T-cell (primary cell): Measurements from ENCODE around the gene VPS37D. TPM values are rescaled to one million over a fixed set of nuclear protein-coding genes. Genes with fewer than 3 reads are reported as not detected.

Experiments
- ATAC-seq, 4 experiments: fragments of 200-7000 bp in 3 of 4; fragments of 150-1000 bp in 1 of 4; cut with Tn5 transposase; replicated peaks in 1 of 4; 1 replicate in 3 of 4; 2 replicates in 1 of 4; pipeline ENCODE4 v1.10.0; 2021; ENCODE audit warnings: moderate library complexity in 3 of 4, mild to moderate bottlenecking in 2 of 4, moderate number of reproducible peaks in 1 of 4
- CTCF ChIA-PET, 2 donors: fragments of 300-600 bp; sonication (Branson Sonifier 250); formaldehyde crosslinking; loops; one replicate each; lab custom pipeline; 2022; ENCODE audit warnings: antibody characterized with exemption in 2 of 2; lab: Charles Lee
- POLR2A ChIA-PET, 2 donors: fragments of 300-600 bp; sonication (Branson Sonifier 250); formaldehyde crosslinking; loops; one replicate each; lab custom pipeline; 2022; ENCODE audit warnings: antibody characterized with exemption in 2 of 2; lab: Charles Lee
- DNase-seq, 35 experiments: peaks; one replicate each; pipeline versions ENCODE4 v3.0.0 to v3.0.0-alpha.2; 2013 to 2023
- H3K27ac ChIP-seq: one replicate; pipeline ENCODE4 v1.5.1; 2013; ENCODE audit warnings: low read length
- H3K27me3 ChIP-seq, 2 experiments: replicated peaks in 1 of 2; 1 replicate in 1 of 2; 2 replicates in 1 of 2; pipeline versions ENCODE4 v1.6.1 to v1.7.0; 2013; ENCODE audit warnings: low read length in 1 of 2, mixed read lengths in 1 of 2; ENCODE audit not compliant: control insufficient read depth in 2 of 2, insufficient read depth in 2 of 2; ENCODE audit errors: extremely low read depth in 1 of 2
- H3K36me3 ChIP-seq, 2 donors: 1 replicate in 1 of 2; 2 replicates in 1 of 2; pipeline versions ENCODE4 v1.6.1 to v1.7.0; 2013; ENCODE audit warnings: low read length in 1 of 2; ENCODE audit not compliant: control insufficient read depth in 2 of 2, insufficient read depth in 1 of 2; ENCODE audit errors: extremely low read depth in 1 of 2
- H3K4me1 ChIP-seq, 2 experiments: 1 replicate in 1 of 2; 2 replicates in 1 of 2; pipeline versions ENCODE4 v1.6.1 to v1.7.0; 2013; ENCODE audit warnings: low read length in 2 of 2, mixed read lengths in 1 of 2; ENCODE audit not compliant: insufficient read depth in 2 of 2, control insufficient read depth in 1 of 2; ENCODE audit errors: extremely low read depth in 1 of 2
- H3K4me3 ChIP-seq, 2 donors: 1 replicate in 1 of 2; 2 replicates in 1 of 2; pipeline versions ENCODE4 v1.5.1 to v1.7.0; 2013; ENCODE audit warnings: mild to moderate bottlenecking in 2 of 2, low read length in 1 of 2, moderate library complexity in 1 of 2; ENCODE audit not compliant: control insufficient read depth in 1 of 2; ENCODE audit errors: extremely low read depth in 1 of 2
- H3K9me3 ChIP-seq: 2 replicates; pipeline ENCODE4 v1.7.0; 2013
- H3K27ac Mint-ChIP-seq, 2 donors: one replicate each; pipeline ENCODE4 v1.8.0; 2020 to 2021; ENCODE audit warnings: mild to moderate bottlenecking in 2 of 2, mixed read lengths in 2 of 2
- H3K27me3 Mint-ChIP-seq, 2 donors: one replicate each; pipeline ENCODE4 v1.8.0; 2021 to 2022; ENCODE audit warnings: mixed read lengths in 2 of 2
- H3K36me3 Mint-ChIP-seq: one replicate; pipeline ENCODE4 v1.8.0; 2021; ENCODE audit warnings: mixed read lengths
- H3K4me1 Mint-ChIP-seq, 3 donors: one replicate each; pipeline ENCODE4 v1.8.0; 2020 to 2022; ENCODE audit warnings: mixed read lengths in 3 of 3, mild to moderate bottlenecking in 1 of 3
- H3K4me3 Mint-ChIP-seq, 3 donors: one replicate each; pipeline ENCODE4 v1.8.0; 2020 to 2022; ENCODE audit warnings: mild to moderate bottlenecking in 3 of 3, mixed read lengths in 3 of 3, moderate library complexity in 3 of 3
- H3K9me3 Mint-ChIP-seq, 3 donors: one replicate each; pipeline ENCODE4 v1.8.0; 2020 to 2022; ENCODE audit warnings: mixed read lengths in 3 of 3
- WGBS: methylation state at CpG from one replicate; pipeline ENCODE4 v1.1.5; 2013; ENCODE audit warnings: missing lambda C conversion rate; ENCODE audit not compliant: insufficient coverage; 5-methylcytosine and 5-hydroxymethylcytosine counted together
- total RNA-seq, 35 experiments: library from RNA in 6 of 35; stranded (reverse) in 6 of 35; fragments of 120-200 nt in 1 of 35; gene quantifications; one replicate each; pipeline versions ENCODE4 v1.2.1 to v1.2.4 and lab custom pipeline; 2013 to 2026

Gene VPS37D
- total RNA-seq, 5 donors from 2014 or later (not counting 1 experiment from before 2014, with no cell fraction given): 0.36 to 1.1 (median 0.57) TPM

GRCh38 chr7:73685311-73685710, 17.7 kb downstream of the VPS37D start:
- Mint-ChIP-seq H3K27ac (no peak overlapping the region), H3K36me3 (peaks cover 28% of the 10 kb centered on the region), H3K27me3 (no peaks in the 10 kb centered on the region), H3K4me3 (peak overlapping the region; percentile 68 to 99 (median 94)), H3K4me1 (peaks cover 34 to 52% (median 45%) of the 10 kb centered on the region in 3 donors), H3K9me3 (no peaks in the 10 kb centered on the region)
- no peak overlapping the region for H3K4me3 ChIP-seq
- DNase-seq (no peak), ATAC-seq (no peak)
- H3K4me1 ChIP-seq: peaks cover 13 to 39% of the 10 kb centered on the region in 2 experiments
- WGBS: 96% methylated on average over 9 of the region's 18 CpGs
- peaks cover 16 to 43% of the 10 kb centered on the region in 2 donors for H3K36me3 ChIP-seq
- no peaks in the 10 kb centered on the region for H3K27me3 ChIP-seq
- no peak overlapping the region for H3K27ac ChIP-seq
- ChIA-PET POLR2A (interaction anchor here (0.6 to 0.7 kb wide), 2 partner anchors 41 to 1034 kb away, joined by 3 read pairs; no protein-coding TSS in a partner anchor), CTCF (no interaction called here)
- H3K9me3 ChIP-seq: no peaks in the 10 kb centered on the region

DNA sequence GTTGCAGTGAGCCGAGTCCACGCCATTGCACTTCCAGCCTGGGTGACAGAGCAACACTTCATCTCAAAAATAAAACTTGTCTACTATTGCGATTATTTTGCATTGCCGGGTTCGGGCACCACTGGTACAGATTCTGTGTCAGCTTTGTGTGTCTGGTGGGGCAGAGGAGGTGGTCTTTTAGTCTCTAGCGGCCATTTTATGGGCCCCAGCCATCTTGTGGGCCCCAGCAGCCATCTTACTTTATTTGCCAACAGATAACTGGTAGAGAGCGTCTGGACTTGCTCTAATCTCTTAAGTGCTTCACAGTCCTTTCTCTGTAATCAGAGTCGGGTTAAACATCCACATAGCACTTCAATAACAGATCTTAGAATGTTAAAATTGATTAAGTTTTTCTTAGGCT, 20.7 kb downstream of the VPS37D start:
- no peak overlapping the region for H3K4me3 Mint-ChIP-seq
- no peak for ATAC-seq
- no peak overlapping the region for H3K4me3 ChIP-seq

DNA sequence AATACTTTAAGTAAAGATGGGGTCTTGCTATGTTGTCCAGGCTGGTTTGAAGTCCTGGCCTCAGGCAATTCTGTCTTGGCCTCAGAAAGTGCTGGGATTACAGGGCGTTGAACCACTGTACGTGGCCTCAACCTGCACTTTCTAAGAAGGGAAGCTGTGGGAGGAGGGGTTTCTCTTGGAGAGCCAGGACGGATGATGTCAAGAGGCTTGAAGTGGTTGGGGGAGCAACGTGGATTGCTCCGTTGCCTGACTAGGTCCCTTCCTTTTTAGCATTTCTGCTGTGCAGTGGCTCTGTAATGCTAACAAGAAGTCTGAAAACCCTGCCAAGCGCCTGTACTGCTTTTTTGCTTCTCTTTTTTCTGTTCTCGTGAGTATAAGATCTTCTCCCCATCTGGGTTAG, 23.0 kb downstream of the VPS37D start:
- Mint-ChIP-seq H3K36me3 (peaks cover 48% of the 10 kb centered on the region), H3K4me1 (peaks cover 6 to 17% (median 12%) of the 10 kb centered on the region in 3 donors), H3K27ac (no peak overlapping the region), H3K4me3 (no peak overlapping the region), H3K9me3 (no peaks in the 10 kb centered on the region), H3K27me3 (no peaks in the 10 kb centered on the region)
- Histone ChIP-seq H3K4me3 (no peak overlapping the region), H3K4me1 (no peaks in the 10 kb centered on the region), H3K9me3 (no peaks in the 10 kb centered on the region), H3K36me3 (peaks cover 35 to 80% of the 10 kb centered on the region in 2 donors), H3K27ac (no peak overlapping the region), H3K27me3 (no peaks in the 10 kb centered on the region)
- WGBS: 86% methylated on average over 6 of the region's 7 CpGs
- ChIA-PET CTCF (no interaction called here), POLR2A (interaction anchor here in 1 of 2 donors (0.7 kb wide), 1 partner anchor 15 kb away, joined by 3 read pairs; no protein-coding TSS in a partner anchor)
- no peak for ATAC-seq
- DNase-seq: no peak

More for the DNA sequence above, 20.7 kb downstream of the VPS37D start:
- DNase-seq: no peak
- no peaks in the 10 kb centered on the region for H3K9me3 ChIP-seq
- no peak overlapping the region for H3K27ac Mint-ChIP-seq
- H3K36me3 ChIP-seq: peaks cover 23 to 59% of the 10 kb centered on the region in 2 donors
- ChIA-PET POLR2A (no interaction called here), CTCF (no interaction called here)
- no peak overlapping the region for H3K27ac ChIP-seq
- no peaks in the 10 kb centered on the region for H3K27me3 Mint-ChIP-seq
- peaks cover 14 to 27% (median 25%) of the 10 kb centered on the region in 3 donors for H3K4me1 Mint-ChIP-seq
- no peaks in the 10 kb centered on the region for H3K9me3 Mint-ChIP-seq
- H3K27me3 ChIP-seq: no peaks in the 10 kb centered on the region
- peaks cover 3 to 18% of the 10 kb centered on the region in 2 experiments for H3K4me1 ChIP-seq
- peaks cover 37% of the 10 kb centered on the region for H3K36me3 Mint-ChIP-seq
- WGBS: 100% methylated on average over 2 of the region's 8 CpGs

DNA sequence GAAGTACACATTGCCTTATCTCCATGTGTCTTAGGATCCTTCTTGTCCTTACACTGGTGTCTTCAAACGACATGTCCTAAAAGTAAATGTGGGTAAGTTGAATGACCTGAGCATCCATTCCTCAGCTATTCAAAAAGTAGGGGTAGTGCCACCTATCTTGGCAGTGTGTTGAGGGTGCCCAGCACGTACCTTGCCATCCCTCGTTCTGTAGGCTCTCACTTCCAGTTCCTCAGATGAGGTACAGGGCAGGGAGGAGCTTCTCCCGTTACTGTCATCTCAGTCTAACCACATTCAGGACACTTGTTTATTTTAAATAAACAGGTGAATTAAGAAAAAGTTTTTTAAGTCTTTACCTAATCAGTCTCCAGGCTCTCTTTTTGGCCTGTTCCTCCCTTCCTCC, 28.7 kb downstream of the VPS37D start:
- H3K36me3 Mint-ChIP-seq: peaks cover 53% of the 10 kb centered on the region
- ChIA-PET CTCF (interaction anchor here in 1 of 2 donors (0.6 to 0.7 kb wide), 2 partner anchors 16 to 33 kb away, joined by 4 to 6 read pairs; no protein-coding TSS in a partner anchor), POLR2A (interaction anchor here in 1 of 2 donors (0.5 to 0.7 kb wide), 2 partner anchors 9 to 16 kb away, joined by 3 read pairs; no protein-coding TSS in a partner anchor)

DNA sequence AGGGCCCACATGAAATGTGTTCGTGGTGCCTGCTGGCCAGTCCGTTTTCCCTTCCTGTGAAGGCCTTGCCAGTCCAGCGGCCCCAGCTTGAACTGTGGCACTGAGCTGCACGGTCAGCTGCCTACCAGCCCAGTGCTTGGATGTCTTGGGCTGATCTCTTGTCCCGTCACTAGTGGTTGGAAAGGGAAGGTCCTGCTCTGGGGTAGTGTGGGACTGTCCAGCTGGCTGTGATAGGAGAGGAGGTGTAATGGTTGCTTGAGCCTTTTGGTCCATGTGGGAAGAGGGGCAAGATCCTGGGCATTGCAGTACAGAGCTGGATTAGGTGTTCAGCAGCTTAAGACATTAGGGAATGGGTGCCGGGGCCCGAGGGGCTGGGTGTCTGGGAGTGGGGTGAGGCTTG, 30.8 kb downstream of the VPS37D start:
- CTCF ChIA-PET: interaction anchor here in 1 of 2 donors (0.6 kb wide), 3 partner anchors 49 to 225 kb away, joined by 3 to 4 read pairs (median 3); no protein-coding TSS in a partner anchor
- Histone ChIP-seq H3K27me3 (no peaks in the 10 kb centered on the region), H3K27ac (no peak overlapping the region), H3K4me3 (no peak overlapping the region), H3K4me1 (peaks cover 0 to 2% of the 10 kb centered on the region in 2 experiments), H3K36me3 (peaks cover 20 to 58% of the 10 kb centered on the region in 2 donors), H3K9me3 (no peaks in the 10 kb centered on the region)
- Mint-ChIP-seq H3K27me3 (no peaks in the 10 kb centered on the region), H3K4me1 (peaks cover 0 to 4% (median under 1%) of the 10 kb centered on the region in 3 donors), H3K36me3 (peaks cover 50% of the 10 kb centered on the region), H3K9me3 (no peaks in the 10 kb centered on the region), H3K4me3 (no peak overlapping the region), H3K27ac (no peak overlapping the region)
- DNase-seq: no peak
- 95% methylated on average over 7 of the region's 7 CpGs for WGBS
- no peak for ATAC-seq
- POLR2A ChIA-PET: interaction anchor here (0.5 to 1.2 kb wide), 7 partner anchors 12 to 113 kb away, joined by 3 to 7 read pairs (median 3); partner anchors contain the start of genes ABHD11 (in 1 of the 2) and MLXIPL (in 1 of the 2)

More for the DNA sequence above, 28.7 kb downstream of the VPS37D start:
- H3K9me3 Mint-ChIP-seq: no peaks in the 10 kb centered on the region
- H3K4me1 Mint-ChIP-seq: no peaks in the 10 kb centered on the region
- H3K27ac ChIP-seq: no peak overlapping the region
- H3K27ac Mint-ChIP-seq: no peak overlapping the region
- ATAC-seq (no peak), DNase-seq (no peak)
- WGBS: no CpG with 5 or more reads among the region's 4 CpGs
- no peak overlapping the region for H3K4me3 Mint-ChIP-seq
- H3K36me3 ChIP-seq: peaks cover 28 to 74% of the 10 kb centered on the region in 2 donors
- H3K4me3 ChIP-seq: no peak overlapping the region
- H3K27me3 Mint-ChIP-seq: no peaks in the 10 kb centered on the region
- no peaks in the 10 kb centered on the region for H3K4me1 ChIP-seq
- H3K9me3 ChIP-seq: no peaks in the 10 kb centered on the region
- H3K27me3 ChIP-seq: no peaks in the 10 kb centered on the region

GRCh38 chr7:73699370-73700068, 31.9 kb downstream of the VPS37D start:
- ChIA-PET CTCF (no interaction called here), POLR2A (no interaction called here)
- Histone ChIP-seq H3K27ac (no peak overlapping the region), H3K27me3 (no peaks in the 10 kb centered on the region), H3K9me3 (no peaks in the 10 kb centered on the region), H3K36me3 (peaks cover 17 to 46% of the 10 kb centered on the region in 2 donors), H3K4me3 (no peak overlapping the region), H3K4me1 (peaks cover 0 to 10% of the 10 kb centered on the region in 2 experiments)
- no peak overlapping the region for H3K27ac Mint-ChIP-seq
- H3K4me3 Mint-ChIP-seq: no peak overlapping the region
- H3K9me3 Mint-ChIP-seq: no peaks in the 10 kb centered on the region
- no peaks in the 10 kb centered on the region for H3K27me3 Mint-ChIP-seq
- no peak for ATAC-seq
- no peak for DNase-seq
- WGBS: 90% methylated on average over 15 of the region's 15 CpGs
- peaks cover 0 to 4% (median 3%) of the 10 kb centered on the region in 3 donors for H3K4me1 Mint-ChIP-seq
- peaks cover 45% of the 10 kb centered on the region for H3K36me3 Mint-ChIP-seq
